AG08396 (cell line): ENCODE data around the gene PPP3CA.
A peak's percentile ranks its signal among the peaks of the same experiment; 100 is the strongest.
"Not testable (repeated sequence)": the region's sequence is repeated elsewhere in the genome, so short reads cannot be mapped to it uniquely, and the experiment has no call there.

Source experiments
- DNase-seq: peaks from one replicate; pipeline ENCODE4 v3.0.0; 2012; ENCODE audit warnings: low spot score, mixed read lengths

Gene PPP3CA

DNA sequence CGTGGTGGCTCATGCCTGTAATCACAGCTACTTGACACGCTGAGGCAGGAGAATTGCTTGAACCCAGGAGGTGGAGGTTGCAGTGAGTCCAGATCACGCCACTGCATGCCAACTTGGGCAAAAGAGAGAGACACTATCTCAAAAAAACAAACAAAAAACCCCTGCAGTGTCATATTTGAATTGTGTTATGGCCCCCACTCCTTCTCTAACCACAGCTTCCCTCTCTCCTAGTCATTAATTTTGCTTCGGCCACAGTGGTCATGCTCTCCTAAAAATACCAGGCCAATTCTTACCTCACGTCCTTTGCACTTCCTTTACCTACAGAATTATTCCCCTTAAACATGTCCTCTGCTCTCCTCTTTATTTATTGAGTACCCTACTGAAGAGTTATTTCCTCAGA, 206.1 kb downstream of the PPP3CA start:
- DNase-seq: no peak

DNA sequence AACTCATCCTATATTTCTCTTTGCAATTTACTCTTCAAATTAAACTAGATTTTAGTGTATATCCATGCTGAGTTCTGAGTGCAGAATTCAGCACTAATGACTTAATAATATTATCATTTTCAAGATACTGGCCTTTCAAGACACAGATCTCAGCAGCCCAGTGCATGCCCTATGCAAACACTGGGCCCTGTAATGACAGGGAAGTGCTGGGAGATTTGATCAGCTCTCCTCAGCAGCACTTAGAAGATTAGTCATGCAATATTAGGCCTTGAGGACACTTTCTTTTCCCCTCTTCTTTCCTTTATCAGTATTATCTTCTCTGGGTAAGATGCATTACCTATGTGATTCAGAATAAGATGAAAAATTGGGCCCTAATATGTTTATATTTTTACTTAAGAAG, 207.1 kb downstream of the PPP3CA start:
- DNase-seq: no peak

- no peak for DNase-seq
These were observed 210.7 kb downstream of the PPP3CA start for GRCh38 chr4:101136373-101137370.

DNA sequence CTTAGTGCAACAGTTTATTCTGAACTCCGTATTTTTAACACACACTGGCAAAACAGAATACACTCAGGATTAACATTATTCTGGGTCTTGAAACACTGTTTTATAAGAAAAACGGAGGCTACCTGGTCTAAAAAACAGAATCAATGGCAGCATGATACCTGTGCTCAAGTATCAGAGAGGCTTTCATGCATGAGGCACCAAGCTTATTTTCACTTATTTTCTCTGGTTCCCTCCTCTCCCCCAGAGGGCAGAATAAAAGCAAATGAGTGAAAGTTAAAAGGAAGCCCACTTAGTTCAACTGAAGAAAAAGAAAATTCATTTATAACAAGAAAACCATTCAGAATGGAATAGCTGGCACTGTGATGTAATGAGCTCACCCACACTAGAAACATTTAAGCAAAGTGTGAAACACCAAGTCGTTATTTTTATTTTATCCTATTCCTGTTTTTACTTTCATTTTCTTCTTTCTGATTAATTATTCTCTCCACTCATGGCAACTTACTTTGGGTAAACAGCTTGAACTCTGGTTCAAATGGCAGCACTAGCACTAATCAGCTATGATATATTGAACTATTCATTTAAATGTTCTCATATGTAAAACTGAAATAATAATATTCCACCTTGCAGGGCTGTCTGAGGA, 211.8 kb downstream of the PPP3CA start:
- no peak for DNase-seq

DNA sequence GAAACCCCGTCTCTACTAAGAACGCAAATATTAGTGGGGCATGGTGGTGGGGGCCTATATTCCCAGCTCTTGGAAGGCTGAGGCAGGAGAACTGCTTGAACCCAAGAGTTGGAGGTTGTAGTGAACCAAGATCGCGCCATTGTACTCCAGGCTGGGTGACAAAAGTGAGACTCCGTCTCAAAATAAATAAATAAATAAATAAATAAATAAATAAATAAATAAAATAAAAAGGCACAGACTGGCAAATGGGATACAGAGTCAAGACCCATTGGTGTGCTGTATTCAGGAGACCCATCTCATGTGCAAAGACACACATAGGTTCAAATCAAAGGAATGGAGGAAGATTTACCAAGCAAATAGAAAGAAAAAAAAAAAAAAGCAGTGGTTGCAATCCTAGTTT, 216.3 kb downstream of the PPP3CA start:
- not testable (repeated sequence) for DNase-seq

- DNase-seq: not testable (repeated sequence)
These were observed 218.4 kb downstream of the PPP3CA start for GRCh38 chr4:101128898-101129297.

GRCh38 chr4:101128473-101128872, 218.9 kb downstream of the PPP3CA start:
- DNase-seq: no peak

GRCh38 chr4:101127176-101127790, 220.0 kb downstream of the PPP3CA start:
- no peak for DNase-seq

DNA sequence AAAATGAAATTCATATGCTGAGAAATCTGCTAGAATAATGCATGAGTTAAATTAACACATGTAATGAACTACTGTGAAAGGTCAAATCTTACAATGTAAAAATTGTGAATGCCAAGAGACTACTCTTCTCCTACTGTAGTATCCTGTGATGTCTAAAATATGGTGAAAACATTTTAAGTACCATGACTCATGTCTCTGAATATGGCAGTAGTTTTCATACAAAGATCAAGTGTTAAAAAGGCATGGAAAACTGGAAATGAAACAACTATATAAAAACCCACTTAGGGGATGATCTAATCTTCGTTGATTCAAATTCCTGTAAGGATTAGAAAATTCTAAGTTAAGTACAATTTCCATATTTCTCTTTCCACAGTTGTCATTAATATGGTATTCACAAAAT, 221.3 kb downstream of the PPP3CA start:
- DNase-seq: no peak

DNA sequence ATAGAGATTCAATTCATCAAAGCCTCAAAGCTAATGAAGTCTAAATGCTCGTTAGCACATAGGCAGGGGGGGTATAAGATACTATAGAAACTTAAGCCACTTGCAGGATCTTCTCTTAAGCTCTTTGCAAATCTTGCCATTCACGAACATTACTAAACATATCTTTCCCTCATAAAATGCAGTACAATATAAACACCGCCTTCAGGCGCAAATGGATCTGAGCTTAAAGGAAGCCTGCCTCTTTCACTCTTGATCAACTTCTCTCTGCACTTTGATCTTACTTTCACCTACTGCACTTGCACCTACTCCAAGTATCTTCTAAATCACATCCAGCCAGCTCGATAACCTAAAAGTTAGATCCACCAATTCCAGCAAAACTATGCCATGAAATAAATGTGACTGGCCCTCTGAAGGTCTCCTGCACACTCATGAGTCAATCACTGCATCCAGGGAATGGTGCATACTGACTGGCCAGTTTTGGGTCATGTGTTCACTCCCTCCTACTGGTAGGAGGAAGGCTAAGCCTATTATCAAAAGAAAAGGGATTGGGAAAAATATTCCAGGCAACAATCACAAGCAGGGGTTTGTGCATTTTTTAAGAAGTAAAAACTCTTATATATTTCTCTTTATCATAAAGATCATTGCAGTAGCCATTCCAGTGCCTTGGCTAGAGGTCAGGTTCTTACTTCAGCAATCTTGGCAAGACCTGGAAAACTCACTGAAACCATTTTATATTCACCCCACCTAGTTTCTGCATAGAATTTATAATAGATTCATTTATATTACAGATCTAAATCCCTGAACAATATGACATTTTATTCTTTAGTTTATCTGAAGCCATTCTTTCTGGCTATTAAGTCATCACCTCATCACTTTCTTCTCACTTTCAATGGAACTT, 222.0 kb downstream of the PPP3CA start:
- no peak for DNase-seq

DNA sequence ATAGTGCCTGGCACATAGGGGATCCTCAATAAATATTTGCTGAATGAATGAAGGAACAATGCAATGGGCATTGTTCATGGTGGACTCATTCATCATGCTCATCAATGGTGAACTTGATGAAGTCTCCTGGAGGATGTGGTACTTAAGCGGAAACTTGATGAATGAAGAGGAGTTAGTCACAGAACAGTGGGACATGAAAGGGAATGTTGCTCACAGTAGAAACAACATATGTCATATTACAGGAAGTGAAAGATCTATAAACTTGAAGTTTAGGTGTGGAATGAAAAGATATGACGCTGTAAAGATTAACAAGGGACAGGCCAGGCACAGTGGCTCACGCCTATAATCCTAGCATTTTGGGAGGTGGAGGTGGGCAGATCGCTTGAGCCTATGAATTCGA, 224.1 kb downstream of the PPP3CA start:
- DNase-seq: no peak

DNA sequence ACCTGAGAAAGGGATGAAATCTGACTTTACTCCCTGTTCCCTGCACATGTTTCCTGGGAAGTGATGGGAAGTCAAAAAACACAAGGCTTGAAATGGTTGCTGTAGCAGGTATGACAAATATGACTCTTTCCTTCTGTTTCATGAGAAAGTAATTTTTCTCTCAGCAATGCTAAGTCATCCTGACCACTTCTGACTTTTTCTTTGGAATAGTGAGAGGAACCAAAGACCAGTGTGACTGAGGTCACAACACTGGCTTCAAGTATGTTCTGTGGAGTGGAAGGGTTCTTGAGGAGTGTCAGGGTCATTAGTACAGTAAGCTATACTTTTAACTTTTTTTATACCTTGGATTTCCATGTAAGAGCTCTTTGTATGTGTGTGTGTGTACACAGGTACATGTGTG, 225.3 kb downstream of the PPP3CA start:
- no peak for DNase-seq

- DNase-seq: no peak
These were observed 228.2 kb downstream of the PPP3CA start for GRCh38 chr4:101119141-101119540.

- DNase-seq: no peak
These were observed 228.7 kb downstream of the PPP3CA start for GRCh38 chr4:101118617-101119016.

GRCh38 chr4:101115887-101116286, 231.4 kb downstream of the PPP3CA start:
- no peak for DNase-seq

DNA sequence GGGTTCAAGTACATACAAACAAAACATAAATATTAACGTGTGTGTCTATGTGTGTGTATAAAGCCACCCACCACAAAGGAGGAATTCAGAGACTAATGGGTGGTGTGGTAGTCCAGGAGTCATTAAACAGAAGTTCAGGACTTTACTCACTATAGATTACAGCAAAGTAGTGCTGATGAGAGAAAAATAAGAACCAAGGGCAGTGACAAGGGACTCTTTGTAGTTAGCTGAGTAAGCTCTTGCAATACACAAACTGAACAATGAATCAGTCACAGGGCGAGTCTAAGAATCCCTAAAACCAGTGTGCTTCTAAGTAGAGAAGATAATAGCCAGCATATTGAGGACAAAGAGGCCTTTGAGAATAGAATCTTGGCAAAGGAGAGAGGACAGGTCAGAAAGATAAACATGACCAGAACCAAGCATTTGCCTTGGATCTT, 232.4 kb downstream of the PPP3CA start:
- DNase-seq: peak; percentile 16

- no peak for DNase-seq
These were observed 242.8 kb downstream of the PPP3CA start for GRCh38 chr4:101104312-101105052.

DNA sequence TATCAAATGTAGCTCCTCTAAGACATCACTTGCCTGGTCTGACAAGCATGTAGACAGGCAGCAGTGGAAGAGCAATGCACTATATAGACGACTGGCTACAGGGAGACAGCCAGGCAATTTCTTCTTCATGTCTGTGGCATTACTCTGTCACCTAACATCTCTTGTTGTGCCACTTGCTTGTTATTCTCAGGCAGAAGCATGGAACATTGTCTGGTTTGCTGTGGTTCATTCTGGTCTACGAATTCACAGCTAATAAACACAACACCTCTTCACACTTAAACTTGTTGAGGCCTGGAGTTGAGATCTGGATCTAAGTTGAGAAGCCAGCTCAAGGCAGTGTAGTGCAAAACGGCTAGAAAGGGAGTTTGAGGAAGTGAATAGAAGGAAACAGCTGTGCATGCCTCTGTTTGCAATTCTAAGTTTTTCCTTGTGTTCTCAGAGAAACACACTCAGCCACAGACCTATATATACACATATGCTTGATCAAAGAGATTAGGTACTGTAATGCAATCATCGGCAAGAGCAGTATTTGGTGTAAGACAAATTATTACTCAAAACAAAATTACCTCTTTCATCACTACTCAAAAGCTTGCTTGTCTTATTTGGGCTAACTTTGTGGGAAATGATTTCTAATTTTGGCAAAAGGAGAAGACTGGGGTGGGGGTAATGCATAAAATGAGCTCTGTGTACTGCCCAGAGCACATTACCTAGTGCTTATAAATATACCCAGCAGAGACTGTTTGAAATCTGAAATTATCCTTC, 243.8 kb downstream of the PPP3CA start:
- DNase-seq: no peak

DNA sequence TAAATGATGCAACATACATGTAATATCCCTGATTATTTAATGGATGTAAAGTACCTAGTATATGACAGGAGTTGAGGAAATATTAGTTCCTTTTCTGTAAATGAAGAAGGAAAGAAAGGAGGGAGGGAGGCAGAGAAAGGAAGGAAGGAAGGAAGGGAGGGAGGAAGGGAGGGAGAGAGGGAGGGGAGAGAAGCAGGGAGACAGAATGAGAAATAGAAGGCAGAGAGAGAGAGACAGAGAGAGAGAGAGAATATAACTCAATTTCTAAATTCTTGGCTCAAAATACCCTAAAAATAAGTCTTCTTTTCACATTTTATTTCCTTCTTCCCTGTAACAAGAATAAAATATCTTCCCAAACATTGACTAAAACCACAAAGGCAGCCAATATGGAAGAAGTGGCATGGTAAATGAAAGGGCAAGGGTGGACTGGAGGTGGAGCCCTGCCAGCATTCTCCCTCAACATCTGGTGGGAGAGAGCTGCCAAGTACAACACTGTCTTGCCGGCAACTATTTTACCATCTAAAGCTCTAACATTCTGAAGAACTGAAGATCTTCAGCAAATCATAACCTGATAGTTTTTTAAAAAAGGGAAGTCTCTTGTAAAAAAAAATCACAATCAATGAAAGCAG, 245.1 kb downstream of the PPP3CA start:
- DNase-seq: peak; percentile 14

DNA sequence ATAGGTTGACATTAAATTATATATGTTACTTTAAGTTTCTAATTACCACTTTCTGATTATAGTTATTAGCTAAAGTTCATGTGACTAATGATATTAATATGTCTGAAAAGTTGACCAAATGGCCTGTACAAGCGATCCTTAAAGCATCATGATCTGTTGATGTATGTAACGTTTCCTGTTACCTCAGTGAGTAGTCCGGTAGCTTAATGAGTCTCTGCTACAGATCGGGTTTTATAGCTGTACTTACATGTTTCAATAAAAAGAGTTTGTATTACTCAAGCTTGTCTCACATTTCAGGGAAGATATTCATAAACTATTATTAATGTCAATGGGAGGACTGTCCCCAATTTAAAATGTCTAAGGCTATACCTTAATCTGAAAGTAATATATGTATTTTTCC, 246.3 kb downstream of the PPP3CA start:
- no peak for DNase-seq
